NCI-H2196 treated with DMSO at 0.1 percent for 48 hours (cell line): ENCODE data around the gene DCLK2.

ENCODE experiments used
- DNase-seq: peaks from one replicate; lab custom pipeline; 2025; ENCODE audit not compliant: unreplicated experiment; lab: John Stamatoyannopoulos, UW

DCLK2 gene

GRCh38 chr4:150068300-150068960 is 9.8 kb upstream of the DCLK2 start:
- no peak for DNase-seq

- no peak for DNase-seq
Observed at GRCh38 chr4:150069353-150069752, 8.9 kb upstream of the DCLK2 start.

- DNase-seq = no peak
Observed at GRCh38 chr4:150070464-150071170, 7.6 kb upstream of the DCLK2 start.

- DNase-seq = no peak
Observed at GRCh38 chr4:150072471-150072870, 5.8 kb upstream of the DCLK2 start.

- no peak for DNase-seq
Observed at GRCh38 chr4:150072906-150073714, 5.1 kb upstream of the DCLK2 start.

GRCh38 chr4:150074064-150074463 is 4.2 kb upstream of the DCLK2 start:
- DNase-seq = no peak

DNA sequence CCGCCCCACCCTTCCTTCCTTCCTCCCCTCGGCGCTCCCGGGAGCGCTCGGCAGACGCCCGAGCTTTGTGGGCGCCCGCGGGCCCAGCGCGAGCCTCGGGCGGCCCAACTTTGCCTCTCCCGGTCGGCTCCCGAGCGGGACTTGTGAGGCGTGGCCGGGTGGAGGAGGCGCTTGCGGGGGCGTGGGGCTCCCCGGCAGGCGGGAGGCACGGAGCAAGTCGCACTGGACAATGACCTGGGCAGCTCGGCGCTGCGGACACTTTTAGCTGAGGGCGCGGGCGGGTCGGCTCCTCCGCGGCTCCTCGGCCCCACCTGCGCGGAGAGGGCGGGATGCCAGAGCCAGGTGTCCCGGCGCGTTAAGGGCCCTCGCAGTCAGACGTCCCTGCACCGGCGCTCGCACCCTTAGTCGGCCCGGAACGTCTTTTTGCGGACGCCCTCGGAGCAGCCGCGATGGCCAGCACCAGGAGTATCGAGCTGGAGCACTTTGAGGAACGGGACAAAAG is 385 bp downstream of the DCLK2 start:
- DNase-seq = no peak

DNA sequence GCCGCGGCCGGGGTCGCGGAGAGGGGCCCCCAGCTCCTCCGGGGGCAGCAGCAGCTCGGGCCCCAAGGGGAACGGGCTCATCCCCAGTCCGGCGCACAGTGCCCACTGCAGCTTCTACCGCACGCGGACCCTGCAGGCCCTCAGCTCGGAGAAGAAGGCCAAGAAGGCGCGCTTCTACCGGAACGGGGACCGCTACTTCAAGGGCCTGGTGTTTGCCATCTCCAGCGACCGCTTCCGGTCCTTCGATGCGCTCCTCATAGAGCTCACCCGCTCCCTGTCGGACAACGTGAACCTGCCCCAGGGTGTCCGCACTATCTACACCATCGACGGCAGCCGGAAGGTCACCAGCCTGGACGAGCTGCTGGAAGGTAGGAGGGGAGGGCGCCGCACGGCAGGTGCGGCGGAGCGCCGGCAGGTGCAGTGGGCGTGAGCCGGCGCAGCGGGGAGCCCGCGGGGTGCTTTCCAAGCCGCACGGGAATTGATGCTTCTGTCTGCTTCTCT is 886 bp downstream of the DCLK2 start:
- peak; percentile 32 for DNase-seq

DNA sequence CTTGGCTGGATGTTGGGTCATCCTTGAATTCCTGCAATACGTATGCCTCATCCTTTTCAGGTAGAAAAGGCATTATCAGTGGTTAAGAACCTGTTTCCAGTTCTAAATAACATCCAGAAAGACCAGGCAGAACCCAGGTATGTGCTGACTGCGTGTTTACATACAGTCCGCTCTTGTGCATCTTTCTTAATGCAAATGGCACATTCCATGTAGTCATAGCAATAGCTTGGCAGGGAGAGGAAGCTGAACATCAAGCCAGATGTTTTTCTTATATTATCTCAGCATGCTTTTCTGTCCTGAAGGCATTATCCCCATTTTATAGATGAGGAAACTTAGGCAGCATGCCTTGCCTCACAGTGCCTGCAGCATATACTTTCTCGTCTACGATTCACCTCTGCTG is 2.1 kb downstream of the DCLK2 start:
- no peak for DNase-seq

DNA sequence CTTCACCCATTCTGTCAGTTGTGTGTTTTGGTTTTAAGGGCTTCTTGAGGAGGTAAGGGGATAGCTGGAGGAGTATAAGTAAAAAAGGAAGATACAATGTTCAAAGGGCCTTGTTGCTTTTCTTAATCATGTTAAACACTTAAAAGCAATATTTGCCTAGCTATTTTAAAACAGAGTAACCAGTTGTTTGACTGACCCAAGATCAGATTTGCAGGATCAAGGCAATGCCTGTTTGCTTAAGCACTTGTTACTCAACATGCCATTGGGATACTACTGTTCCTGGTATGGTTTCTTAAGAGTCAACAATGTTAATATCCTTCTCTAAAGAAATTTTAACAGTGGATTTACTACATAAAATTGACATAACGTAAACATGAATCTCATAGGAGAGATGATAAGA is 2.6 kb downstream of the DCLK2 start:
- DNase-seq = no peak

DNA sequence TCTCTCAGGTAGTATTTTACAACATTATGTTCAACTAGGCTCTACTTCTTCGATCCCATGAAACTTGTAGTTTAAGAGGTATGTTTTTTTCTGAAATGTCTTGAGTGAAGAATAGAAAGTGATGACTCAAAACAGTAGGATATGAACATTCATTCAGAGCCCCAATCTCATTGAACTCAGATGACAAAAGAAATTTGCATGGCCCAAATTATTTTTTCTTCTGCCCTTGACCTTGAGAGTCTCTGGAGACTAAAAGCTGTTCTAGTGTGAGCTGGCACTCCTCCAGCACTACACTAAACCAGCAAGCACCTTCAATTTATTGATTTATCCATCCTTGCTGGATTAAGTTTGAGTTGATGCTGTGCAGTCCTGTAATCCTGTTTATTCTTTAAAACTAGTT is 4.0 kb downstream of the DCLK2 start:
- DNase-seq = no peak

- DNase-seq = no peak
Observed at GRCh38 chr4:150087006-150087405, 8.8 kb downstream of the DCLK2 start.

GRCh38 chr4:150089732-150090131 is 11.5 kb downstream of the DCLK2 start:
- DNase-seq = no peak

GRCh38 chr4:150090836-150091235 is 12.6 kb downstream of the DCLK2 start:
- DNase-seq = no peak

- DNase-seq = no peak
Observed at GRCh38 chr4:150094676-150095075, 16.4 kb downstream of the DCLK2 start.

- DNase-seq = no peak
Observed at GRCh38 chr4:150096625-150097024, 18.4 kb downstream of the DCLK2 start.

- no peak for DNase-seq
Observed at GRCh38 chr4:150098214-150098613, 20.0 kb downstream of the DCLK2 start.

- no peak for DNase-seq
Observed at GRCh38 chr4:150104404-150105027, 26.3 kb downstream of the DCLK2 start.

DNA sequence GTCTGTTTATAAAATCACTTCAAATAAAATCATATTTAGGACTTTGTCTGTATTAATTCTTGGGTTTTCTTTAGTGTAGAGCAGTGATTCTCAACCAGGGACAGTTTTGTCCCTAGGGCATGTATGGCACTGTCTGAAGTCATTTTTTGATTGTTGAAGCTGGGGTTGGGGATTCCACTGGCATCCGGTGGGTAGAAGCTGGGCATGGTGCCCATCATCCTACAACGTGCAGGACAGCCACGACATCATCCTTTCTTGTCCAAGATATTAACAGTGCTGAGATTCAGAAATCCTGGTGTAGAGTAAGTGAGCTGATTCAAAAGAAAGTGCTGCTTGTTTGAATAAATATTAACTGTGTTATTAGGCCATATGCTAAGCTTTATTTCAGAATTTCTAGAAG is 28.6 kb downstream of the DCLK2 start:
- no peak for DNase-seq

DNA sequence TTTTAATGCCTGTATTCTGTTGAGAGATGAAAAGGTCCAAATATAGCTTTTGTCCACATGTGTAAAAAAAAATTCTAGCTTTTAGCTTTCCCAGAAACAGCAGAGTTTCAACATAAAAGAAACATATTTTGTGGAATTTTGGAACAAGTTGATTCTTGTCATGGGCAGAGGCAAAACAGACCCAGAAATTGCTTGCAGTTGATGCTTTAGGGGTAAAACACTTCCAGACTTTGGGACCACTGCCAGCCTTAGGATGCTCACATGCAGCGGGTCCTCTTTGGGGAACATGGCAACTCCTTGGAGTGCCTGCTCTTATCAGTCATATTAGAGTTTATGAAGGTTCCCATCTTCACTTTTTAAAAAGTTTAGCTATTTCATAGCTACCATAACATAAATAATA is 30.4 kb downstream of the DCLK2 start:
- no peak for DNase-seq

DNA sequence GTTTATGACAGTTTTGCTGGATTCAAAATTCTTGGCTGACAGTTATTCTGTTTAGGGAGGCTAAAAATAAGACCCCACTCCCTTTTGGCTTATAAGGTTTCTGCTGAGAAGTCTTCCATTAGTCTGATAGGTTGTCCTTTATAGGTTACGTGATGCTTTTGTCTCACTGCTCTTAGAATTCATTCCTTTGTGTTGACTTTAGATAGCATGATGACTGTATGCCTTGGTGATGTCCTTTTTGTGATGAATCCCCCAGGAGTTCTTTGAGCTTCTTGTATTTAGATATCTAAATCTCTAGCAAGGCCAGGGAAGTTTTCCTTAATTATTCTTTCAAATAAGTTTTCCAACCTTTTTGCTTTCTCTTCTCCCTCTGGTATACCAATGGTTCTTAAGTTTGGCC is 36.4 kb downstream of the DCLK2 start:
- DNase-seq = no peak
